Spleen (tissue), 11 donors: ENCODE measurements around the gene BEND3. TPM values are rescaled to one million over a fixed set of nuclear protein-coding genes. Genes with fewer than 3 reads are reported as not detected.

ENCODE experiments used
- DNase-seq: peaks from one replicate; pipeline ENCODE4 v3.0.0-alpha.2; 2020
- H3K27ac ChIP-seq, 8 donors: fragments of 200-600 bp; sonication (generic) in 7 of 8; 1 replicate in 4 of 8; 2 replicates in 4 of 8; pipeline versions ENCODE4 v1.5.0 to v1.8.0; 2016 to 2021; ENCODE audit warnings: inconsistent platforms in 4 of 8, mild to moderate bottlenecking in 4 of 8, moderate library complexity in 1 of 8
- H3K27me3 ChIP-seq, 7 donors: fragments of 200-600 bp; sonication (generic) in 6 of 7; replicated peaks in 1 of 7; 1 replicate in 4 of 7; 2 replicates in 3 of 7; pipeline versions ENCODE4 v1.5.0 to v1.8.0; 2016 to 2021; ENCODE audit warnings: inconsistent platforms in 3 of 7, mild to moderate bottlenecking in 1 of 7
- H3K36me3 ChIP-seq, 6 donors: fragments of 200-600 bp; sonication (generic) in 5 of 6; 1 replicate in 4 of 6; 2 replicates in 2 of 6; pipeline versions ENCODE4 v1.5.0 to v1.8.0; 2016 to 2021; ENCODE audit warnings: inconsistent platforms in 2 of 6
- H3K4me1 ChIP-seq, 6 donors: fragments of 200-600 bp; sonication (generic) in 5 of 6; 1 replicate in 3 of 6; 2 replicates in 3 of 6; pipeline versions ENCODE4 v1.5.0 to v1.8.0; 2016 to 2021; ENCODE audit warnings: inconsistent platforms in 3 of 6
- H3K4me3 ChIP-seq, 8 donors: fragments of 200-600 bp; sonication (generic) in 7 of 8; 1 replicate in 4 of 8; 2 replicates in 4 of 8; pipeline versions ENCODE4 v1.5.0 to v1.8.0; 2016 to 2021; ENCODE audit warnings: inconsistent platforms in 4 of 8, mild to moderate bottlenecking in 4 of 8, moderate library complexity in 2 of 8
- H3K9me3 ChIP-seq, 8 donors: fragments of 200-600 bp; sonication (generic) in 7 of 8; 1 replicate in 4 of 8; 2 replicates in 4 of 8; pipeline versions ENCODE4 v1.5.0 to v1.8.0; 2016 to 2021; ENCODE audit warnings: inconsistent platforms in 4 of 8
- CTCF ChIP-seq, 11 experiments: fragments of 200-600 bp in 7 of 11; fragments of 450-650 bp in 4 of 11; sonication (generic) in 4 of 11; IDR thresholded peaks in 8 of 11; conservative IDR thresholded peaks in 3 of 11; 1 replicate in 7 of 11; 2 replicates in 4 of 11; pipeline versions ENCODE4 v1.4.0 to v1.8.0; 2016 to 2021; ENCODE audit warnings: antibody characterized with exemption in 11 of 11, inconsistent platforms in 4 of 11, mild to moderate bottlenecking in 1 of 11
- POLR2A ChIP-seq, 3 donors: fragments of 450-650 bp; IDR thresholded peaks; one replicate each; pipeline ENCODE4 v1.5.1; 2017; ENCODE audit warnings: antibody characterized with exemption in 3 of 3, mild to moderate bottlenecking in 1 of 3
- POLR2AphosphoS5 ChIP-seq, 3 donors: sonication (generic); formaldehyde crosslinking; IDR thresholded peaks; one replicate each; pipeline ENCODE4 v1.5.1; 2017; ENCODE audit warnings: antibody characterized with exemption in 3 of 3
- WGBS, 5 donors: extraction: QIAGEN DNeasy Blood & Tissue Kit in 3 of 5; methylation state at CpG; one replicate each; pipeline versions ENCODE4 v1.1.5 to v1.1.7; 2013 to 2018; 5-methylcytosine and 5-hydroxymethylcytosine counted together
- intact Hi-C: fragments of 100-400 bp; cut with DNase I; formaldehyde crosslinking; loops from one replicate; pipeline ENCODE4 v1.15.0; 2023; ENCODE audit warnings: low total_unique reads
- polyA plus RNA-seq, 3 donors: library from polyadenylated mRNA; stranded (reverse); fragments of 200-250 nt; gene quantifications; one replicate each; pipeline ENCODE4 v1.2.1, GENCODE V29; 2013
- total RNA-seq, 7 donors: library from RNA; depleted of rRNA in 3 of 7; stranded (reverse); fragments of >200 nt in 3 of 7; fragmentation: NEBNext Ultra II Directional in 4 of 7; extraction: Animal tissue kit (Norgen Biotek cat#: 25700) in 4 of 7; gene quantifications; one replicate each; pipeline versions ENCODE4 v1.1.0 to v1.2.1, GENCODE V29; 2016 to 2021
- donor health status: healthy with polysubstance abuse.
- donor health status: DM: no; HTN: no; CAD: no; lungs with moderate emphysema.
- donor health status: DM: no; HTN: no; CAD: no.
- donor health status: Bipolar disorder and iron deficiency.
- donor health status: healthy.
- donor health status: DM: no; HTN: no; CAD: no.
- donor health status: DM: yes; HTN: yes; CAD: no.

Gene BEND3
- total and polyA plus RNA-seq, 10 donors, result 0.37 to 2.6 (median 2.1) TPM

- H3K36me3 ChIP-seq, result no peaks in the 10 kb centered on the region
- WGBS, 5 donors, result 79 to 96% (median 90%) methylated on average over 3 of the region's 3 CpGs
- no peak overlapping the region for H3K27ac ChIP-seq
- no peak for DNase-seq
- H3K9me3 ChIP-seq, result no peaks in the 10 kb centered on the region
- H3K27me3 ChIP-seq, result no peaks in the 10 kb centered on the region
- no peak overlapping the region for H3K4me3 ChIP-seq
- peaks cover 0 to 11% (median 0%) of the 10 kb centered on the region in 6 donors for H3K4me1 ChIP-seq
- TF ChIP-seq CTCF (IDR thresholded peaks at IDR 0.05 in 8 of 11, conservative IDR thresholded peaks at IDR 0.05 in 3 of 11), result no peak
- TF ChIP-seq POLR2A (IDR thresholded peaks at IDR 0.05), result no peak
- TF ChIP-seq POLR2AphosphoS5 (IDR thresholded peaks at IDR 0.05), result no peak
- intact Hi-C loops, result no loop called here
These were observed 9.2 kb downstream of the BEND3 start for GRCh38 chr6:107106165-107106564.

- H3K9me3 ChIP-seq, result no peaks in the 10 kb centered on the region
- H3K4me1 ChIP-seq, result peaks cover 0 to 11% (median 0%) of the 10 kb centered on the region in 6 donors
- no peak overlapping the region for H3K4me3 ChIP-seq
- no peaks in the 10 kb centered on the region for H3K27me3 ChIP-seq
- no peak overlapping the region for H3K27ac ChIP-seq
- H3K36me3 ChIP-seq, result no peaks in the 10 kb centered on the region
- DNase-seq, result no peak
- 56 to 80% (median 65%) methylated on average over 7 of the region's 7 CpGs for WGBS, 5 donors
- intact Hi-C loops, result no loop called here
- no peak for TF ChIP-seq POLR2A (IDR thresholded peaks at IDR 0.05)
- TF ChIP-seq CTCF (IDR thresholded peaks at IDR 0.05 in 8 of 11, conservative IDR thresholded peaks at IDR 0.05 in 3 of 11), result no peak
- TF ChIP-seq POLR2AphosphoS5 (IDR thresholded peaks at IDR 0.05), result no peak
These were observed 9.7 kb downstream of the BEND3 start for GRCh38 chr6:107105511-107106116.

- WGBS, 5 donors, result 89 to 98% (median 97%) methylated on average over 6 of the region's 6 CpGs
- Histone ChIP-seq H3K27me3 (no peaks in the 10 kb centered on the region), H3K36me3 (peaks cover 0 to 7% (median 0%) of the 10 kb centered on the region in 6 donors), H3K4me1 (peaks cover 0 to 10% (median 0%) of the 10 kb centered on the region in 6 donors), H3K4me3 (no peak overlapping the region), H3K9me3 (no peaks in the 10 kb centered on the region), H3K27ac (no peak overlapping the region)
- intact Hi-C loops, result no loop called here
- TF ChIP-seq POLR2A (IDR thresholded peaks at IDR 0.05) (no peak), CTCF (IDR thresholded peaks at IDR 0.05 in 8 of 11, conservative IDR thresholded peaks at IDR 0.05 in 3 of 11) (no peak), POLR2AphosphoS5 (IDR thresholded peaks at IDR 0.05) (no peak)
- no peak for DNase-seq
These were observed 12.2 kb downstream of the BEND3 start for GRCh38 chr6:107103082-107103481.

- WGBS, 5 donors, result 86 to 100% (median 90%) methylated on average over 4 to 7 of the region's 7 CpGs
- Histone ChIP-seq H3K4me3 (no peak overlapping the region), H3K36me3 (peaks cover 0 to 10% (median 0%) of the 10 kb centered on the region in 6 donors), H3K9me3 (no peaks in the 10 kb centered on the region), H3K27ac (no peak overlapping the region), H3K4me1 (peaks cover 0 to 10% (median 0%) of the 10 kb centered on the region in 6 donors), H3K27me3 (no peaks in the 10 kb centered on the region)
- no peak for DNase-seq
- TF ChIP-seq CTCF (IDR thresholded peaks at IDR 0.05 in 8 of 11, conservative IDR thresholded peaks at IDR 0.05 in 3 of 11), result no peak
- no peak for TF ChIP-seq POLR2AphosphoS5 (IDR thresholded peaks at IDR 0.05)
- TF ChIP-seq POLR2A (IDR thresholded peaks at IDR 0.05), result no peak
- intact Hi-C loops, result no loop called here
These were observed 12.9 kb downstream of the BEND3 start for GRCh38 chr6:107102414-107102805.
